ENCODE results near the gene HES6.

Gene HES6

GRCh38 chr2:238259061-238260020 is 19.5 kb upstream of the HES6 start:
- no peak for DNase-seq (ENCODE audit: extremely low spot score)
- TF ChIP-seq CTCF (IDR thresholded peaks at IDR 0.05; ENCODE audit: control extremely low read depth, extremely low read depth, low read depth, missing control alignments) = peak; percentile 20
- ChIA-PET POLR2A (no interaction called here), CTCF (interaction anchor here (1.5 kb wide), 1 partner anchor 401 kb away, joined by 5 read pairs; no protein-coding TSS in a partner anchor)

- POLR2A ChIA-PET = no interaction called here
- DNase-seq (ENCODE audit: extremely low spot score) = no peak
- no peak for TF ChIP-seq CTCF (IDR thresholded peaks at IDR 0.05; ENCODE audit: control extremely low read depth, extremely low read depth, low read depth, missing control alignments)
- CTCF ChIA-PET = interaction anchor here (0.8 to 2.2 kb wide), 2 partner anchors 10 to 26 kb away, joined by 3 to 9 read pairs; no protein-coding TSS in a partner anchor
These were observed 18.2 kb upstream of the HES6 start for GRCh38 chr2:238257786-238258700.

- DNase-seq (ENCODE audit: extremely low spot score) = peak; percentile 79
- peak; percentile 50 for TF ChIP-seq CTCF (IDR thresholded peaks at IDR 0.05; ENCODE audit: control extremely low read depth, extremely low read depth, low read depth, missing control alignments)
- POLR2A ChIA-PET = no interaction called here
- CTCF ChIA-PET = interaction anchor here (2.2 to 5.1 kb wide), 2 partner anchors 8 to 9 kb away, joined by 9 to 33 read pairs; no protein-coding TSS in a partner anchor
These were observed 16.8 kb upstream of the HES6 start for GRCh38 chr2:238256594-238257104.

GRCh38 chr2:238256111-238256510 is 16.3 kb upstream of the HES6 start:
- ChIA-PET POLR2A (no interaction called here), CTCF (interaction anchor here (1.3 to 5.1 kb wide), 4 partner anchors 8 to 19 kb away, joined by 3 to 33 read pairs (median 6); no protein-coding TSS in a partner anchor)
- DNase-seq (ENCODE audit: extremely low spot score) = no peak

GRCh38 chr2:238255636-238256035 is 15.8 kb upstream of the HES6 start:
- POLR2A ChIA-PET = no interaction called here
- no peak for TF ChIP-seq CTCF (IDR thresholded peaks at IDR 0.05; ENCODE audit: control extremely low read depth, extremely low read depth, low read depth, missing control alignments)
- no peak for DNase-seq (ENCODE audit: extremely low spot score)
- CTCF ChIA-PET = interaction anchor here (0.9 to 5.1 kb wide), 5 partner anchors 8 to 116 kb away, joined by 3 to 33 read pairs (median 4); no protein-coding TSS in a partner anchor

More at GRCh38 chr2:238256111-238256510, 16.3 kb upstream of the HES6 start:
- no peak for TF ChIP-seq CTCF (IDR thresholded peaks at IDR 0.05; ENCODE audit: control extremely low read depth, extremely low read depth, low read depth, missing control alignments)

GRCh38 chr2:238255151-238255551 is 15.3 kb upstream of the HES6 start:
- CTCF ChIA-PET = interaction anchor here (0.9 to 5.1 kb wide), 4 partner anchors 9 to 116 kb away, joined by 3 to 33 read pairs (median 4); no protein-coding TSS in a partner anchor
- no peak for TF ChIP-seq CTCF (IDR thresholded peaks at IDR 0.05; ENCODE audit: control extremely low read depth, extremely low read depth, low read depth, missing control alignments)
- DNase-seq (ENCODE audit: extremely low spot score) = no peak
- POLR2A ChIA-PET = no interaction called here

Data from GM10248 (cell line).